ENCODE results near the gene KANK3. TPM values are rescaled to one million over a fixed set of nuclear protein-coding genes. Genes with fewer than 3 reads are reported as not detected.
A peak's percentile ranks its signal among the peaks of the same experiment; 100 is the strongest.

KANK3 gene
- total and polyA plus RNA-seq, 9 of the 15 experiments (the other 6 are each of a cell fraction or from before 2014, with no cell fraction given): 0.03 to 0.40 (median 0.08) TPM; not detected in 6

DNA sequence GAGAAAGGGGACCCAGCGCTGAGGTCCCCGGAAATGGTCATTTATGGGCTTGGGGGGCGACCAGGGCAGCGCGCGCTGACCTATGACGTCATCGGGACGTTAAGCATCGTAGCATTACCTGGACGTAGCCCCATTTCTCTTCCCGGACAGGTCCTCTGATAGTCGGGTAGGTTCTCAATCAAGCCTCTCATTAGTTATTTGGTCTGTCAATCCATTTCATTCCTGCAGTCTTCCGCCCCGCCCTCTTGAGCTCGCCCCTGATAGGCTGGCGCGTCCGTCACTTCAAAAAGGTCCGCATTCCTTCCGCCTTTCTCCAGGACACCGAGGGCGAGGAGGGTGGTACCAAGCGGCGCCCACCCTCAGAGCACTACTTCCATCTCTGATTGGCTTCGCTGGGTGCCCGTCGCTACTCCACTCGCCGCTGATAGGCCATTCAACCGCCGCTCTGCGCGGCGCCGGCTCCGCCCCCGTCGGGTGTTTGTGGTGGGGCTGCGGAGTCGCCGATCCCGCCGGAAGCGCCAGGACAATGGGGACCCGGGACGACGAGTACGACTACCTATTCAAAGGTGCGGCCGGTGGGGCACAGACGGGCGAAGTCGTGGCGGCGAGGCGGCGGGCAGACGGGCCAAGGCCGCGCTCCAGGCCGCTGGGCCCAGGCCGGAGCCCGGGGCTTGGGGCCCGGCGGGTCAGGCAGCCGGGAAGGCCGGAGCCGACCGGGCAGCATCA is 47.0 kb upstream of the KANK3 start, which contains the start of gene RAB11B (continued):
- TF ChIP-seq, protein P1, sequence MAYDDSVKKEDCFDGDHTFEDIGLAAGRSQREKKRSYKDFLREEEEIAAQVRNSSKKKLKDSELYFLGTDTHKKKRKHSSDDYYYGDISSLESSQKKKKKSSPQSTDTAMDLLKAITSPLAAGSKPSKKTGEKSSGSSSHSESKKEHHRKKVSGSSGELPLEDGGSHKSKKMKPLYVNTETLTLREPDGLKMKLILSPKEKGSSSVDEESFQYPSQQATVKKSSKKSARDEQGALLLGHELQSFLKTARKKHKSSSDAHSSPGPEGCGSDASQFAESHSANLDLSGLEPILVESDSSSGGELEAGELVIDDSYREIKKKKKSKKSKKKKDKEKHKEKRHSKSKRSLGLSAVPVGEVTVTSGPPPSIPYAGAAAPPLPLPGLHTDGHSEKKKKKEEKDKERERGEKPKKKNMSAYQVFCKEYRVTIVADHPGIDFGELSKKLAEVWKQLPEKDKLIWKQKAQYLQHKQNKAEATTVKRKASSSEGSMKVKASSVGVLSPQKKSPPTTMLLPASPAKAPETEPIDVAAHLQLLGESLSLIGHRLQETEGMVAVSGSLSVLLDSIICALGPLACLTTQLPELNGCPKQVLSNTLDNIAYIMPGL (CRISPR knock-in tag; IDR thresholded peaks at IDR 0.05): peak; percentile 55; the same call in 1 of the 2 replicates
- TF ChIP-seq, protein P2, sequence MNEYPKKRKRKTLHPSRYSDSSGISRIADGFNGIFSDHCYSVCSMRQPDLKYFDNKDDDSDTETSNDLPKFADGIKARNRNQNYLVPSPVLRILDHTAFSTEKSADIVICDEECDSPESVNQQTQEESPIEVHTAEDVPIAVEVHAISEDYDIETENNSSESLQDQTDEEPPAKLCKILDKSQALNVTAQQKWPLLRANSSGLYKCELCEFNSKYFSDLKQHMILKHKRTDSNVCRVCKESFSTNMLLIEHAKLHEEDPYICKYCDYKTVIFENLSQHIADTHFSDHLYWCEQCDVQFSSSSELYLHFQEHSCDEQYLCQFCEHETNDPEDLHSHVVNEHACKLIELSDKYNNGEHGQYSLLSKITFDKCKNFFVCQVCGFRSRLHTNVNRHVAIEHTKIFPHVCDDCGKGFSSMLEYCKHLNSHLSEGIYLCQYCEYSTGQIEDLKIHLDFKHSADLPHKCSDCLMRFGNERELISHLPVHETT (CRISPR knock-in tag; conservative IDR thresholded peaks at IDR 0.05 in 1 of 2, IDR thresholded peaks at IDR 0.05 in 1 of 2): peak in 1 of 2 experiments; percentile 69; a peak in 1 of 4 replicates
- TF ChIP-seq MEIS2 (IDR thresholded peaks at IDR 0.05; ENCODE audit: partially characterized antibody) (peak; percentile 99), RBBP5 (IDR thresholded peaks at IDR 0.05; ENCODE audit: borderline replicate concordance, insufficient read depth, low read length, poor library complexity, severe bottlenecking) (peak; percentile 81), POLR2B (IDR thresholded peaks at IDR 0.05; ENCODE audit: low read depth, partially characterized antibody) (peak; percentile 13), ETV1 (tag; conservative IDR thresholded peaks at IDR 0.05; ENCODE audit: low read depth) (peak; percentile 66), ZC3H11A (IDR thresholded peaks at IDR 0.05; ENCODE audit: low read depth, low read length) (0 out of 2 replicates have a peak, but pooled peaks have one; percentile 36), C11orf30 (IDR thresholded peaks at IDR 0.05; ENCODE audit: low read depth) (peak; percentile 79), ZNF668 (CRISPR knock-in tag; IDR thresholded peaks at IDR 0.05) (no peak), GATAD2B (IDR thresholded peaks at IDR 0.05; ENCODE audit: borderline replicate concordance) (peak; percentile 84; the same call in 1 of the 2 replicates), NFIX (CRISPR knock-in tag; IDR thresholded peaks at IDR 0.05; ENCODE audit: low read depth) (0 out of 2 replicates have a peak, but pooled peaks have one; percentile 52), HDAC8 (tag; IDR thresholded peaks at IDR 0.05) (peak; percentile 74), CCAR2 (IDR thresholded peaks at IDR 0.05; ENCODE audit: low read depth, low read length) (no peak), ELF1 (tag; IDR thresholded peaks at IDR 0.05) (peak; percentile 93)
- TF ChIP-seq, protein P3, sequence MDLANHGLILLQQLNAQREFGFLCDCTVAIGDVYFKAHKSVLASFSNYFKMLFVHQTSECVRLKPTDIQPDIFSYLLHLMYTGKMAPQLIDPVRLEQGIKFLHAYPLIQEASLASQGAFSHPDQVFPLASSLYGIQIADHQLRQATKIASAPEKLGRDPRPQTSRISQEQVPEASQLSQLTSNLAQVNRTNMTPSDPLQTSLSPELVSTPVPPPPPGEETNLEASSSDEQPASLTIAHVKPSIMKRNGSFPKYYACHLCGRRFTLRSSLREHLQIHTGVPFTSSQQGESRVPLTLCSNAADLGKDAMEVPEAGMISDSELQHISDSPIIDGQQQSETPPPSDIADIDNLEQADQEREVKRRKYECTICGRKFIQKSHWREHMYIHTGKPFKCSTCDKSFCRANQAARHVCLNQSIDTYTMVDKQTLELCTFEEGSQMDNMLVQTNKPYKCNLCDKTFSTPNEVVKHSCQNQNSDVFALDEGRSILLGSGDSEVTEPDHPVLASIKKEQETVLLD (IDR thresholded peaks at IDR 0.05): peak; percentile 88

All from K562 (cell line).